Stimulated activated CD4-positive, alpha-beta T cell treated with anti-CD3 and anti-CD28 coated beads, Interleukin-1b, Interleukin-23, amount 100 ng/mL, for 1 hour (primary cell): ENCODE measurements around the gene XRN1.
"Not testable (repeated sequence)": the region's sequence is repeated elsewhere in the genome, so short reads cannot be mapped to it uniquely, and the experiment has no call there.

ENCODE experiments used
- DNase-seq, 2 donors: peaks; one replicate each; pipeline ENCODE4 v3.0.0-alpha.2; 2020; ENCODE audit warnings: low read depth in 2 of 2

Gene XRN1

GRCh38 chr3:142337994-142338393, 109.8 kb downstream of the XRN1 start:
- DNase-seq = no peak

DNA sequence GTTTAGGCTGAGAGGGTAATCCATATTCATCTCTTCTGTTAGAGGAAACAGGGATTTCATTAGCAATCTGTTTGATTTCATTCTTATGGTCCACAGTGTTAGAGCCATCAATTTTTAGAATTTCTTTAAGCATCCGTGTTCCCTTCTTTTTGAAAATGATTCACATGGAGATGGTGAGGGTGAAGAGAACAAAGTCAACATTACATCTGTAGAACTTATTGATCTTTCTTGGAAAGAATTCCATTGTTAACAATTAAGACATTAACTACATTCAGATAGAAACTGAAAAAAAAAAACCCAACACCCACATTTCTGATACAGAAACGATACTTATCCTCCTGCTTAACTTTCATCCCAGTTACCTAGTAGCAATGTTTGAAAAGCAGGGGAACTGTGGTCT, 115.4 kb downstream of the XRN1 start:
- no peak for DNase-seq

DNA sequence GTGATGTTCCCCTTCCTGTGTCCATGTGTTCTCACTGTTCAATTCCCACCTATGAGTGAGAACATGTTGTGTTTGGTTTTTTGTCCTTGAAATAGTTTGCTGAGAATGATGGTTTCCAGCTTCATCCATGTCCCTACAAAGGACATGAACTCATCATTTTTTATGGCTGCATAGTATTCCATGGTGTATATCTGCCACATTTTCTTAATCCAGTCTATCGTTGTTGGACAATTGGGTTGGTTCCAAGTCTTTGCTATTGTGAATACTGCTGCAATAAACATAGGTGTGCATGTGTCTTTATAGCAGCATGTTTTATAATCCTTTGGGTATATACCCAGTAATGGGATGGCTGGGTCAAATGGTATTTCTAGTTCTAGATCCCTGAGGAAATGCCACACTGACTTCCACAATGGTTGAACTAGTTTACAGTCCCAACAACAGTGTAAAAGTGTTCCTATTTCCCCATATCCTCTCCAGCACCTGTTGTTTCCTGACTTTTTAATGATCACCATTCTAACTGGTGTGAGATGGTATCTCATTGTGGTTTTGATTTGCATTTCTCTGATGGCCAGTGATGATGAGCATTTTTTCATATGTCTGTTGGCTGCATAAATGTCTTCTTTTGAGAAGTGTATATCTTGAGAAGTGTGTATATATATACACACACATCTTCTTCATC, 123.4 kb downstream of the XRN1 start:
- not testable (repeated sequence) for DNase-seq

GRCh38 chr3:142319912-142320311, 127.9 kb downstream of the XRN1 start:
- DNase-seq = no peak

DNA sequence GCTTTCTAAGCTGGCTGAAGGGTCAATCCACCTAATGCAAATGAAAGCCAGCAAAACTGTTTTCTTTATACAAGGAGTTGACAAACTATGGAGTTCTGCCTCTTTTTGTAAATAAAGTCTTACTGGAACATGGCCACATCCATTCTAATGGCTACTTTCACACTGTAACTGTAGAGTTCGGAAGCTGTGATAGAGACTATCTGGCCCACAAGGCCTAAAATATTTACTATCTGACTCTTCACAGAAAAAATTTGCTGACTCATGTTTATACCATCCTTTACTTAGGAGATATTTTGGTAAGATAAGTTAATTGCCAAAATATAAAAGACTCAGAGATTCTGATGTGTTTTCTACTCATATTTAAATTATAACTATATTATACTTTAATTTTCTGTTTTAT, 128.7 kb downstream of the XRN1 start:
- no peak for DNase-seq

GRCh38 chr3:142318331-142318730, 129.5 kb downstream of the XRN1 start:
- no peak for DNase-seq

DNA sequence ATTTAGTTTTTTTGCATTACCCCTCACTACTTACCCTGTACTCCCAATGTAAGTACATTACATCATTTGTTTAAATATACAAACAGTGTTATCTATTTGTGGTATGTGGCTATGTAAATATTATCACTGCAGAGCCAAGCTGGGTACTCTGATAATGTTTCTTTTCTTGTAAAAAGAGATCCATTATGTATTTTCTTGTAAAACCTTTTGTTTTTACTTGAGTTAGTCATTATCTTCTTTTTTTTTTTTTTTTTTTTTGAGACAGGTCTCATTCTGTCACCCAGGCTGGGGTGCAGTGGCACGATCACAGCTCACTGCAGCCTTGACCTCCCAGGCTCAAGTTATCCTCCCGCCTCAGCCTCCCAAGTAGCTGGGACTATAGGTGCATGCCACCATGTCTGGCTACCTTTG, 131.9 kb downstream of the XRN1 start:
- DNase-seq = not testable (repeated sequence)

DNA sequence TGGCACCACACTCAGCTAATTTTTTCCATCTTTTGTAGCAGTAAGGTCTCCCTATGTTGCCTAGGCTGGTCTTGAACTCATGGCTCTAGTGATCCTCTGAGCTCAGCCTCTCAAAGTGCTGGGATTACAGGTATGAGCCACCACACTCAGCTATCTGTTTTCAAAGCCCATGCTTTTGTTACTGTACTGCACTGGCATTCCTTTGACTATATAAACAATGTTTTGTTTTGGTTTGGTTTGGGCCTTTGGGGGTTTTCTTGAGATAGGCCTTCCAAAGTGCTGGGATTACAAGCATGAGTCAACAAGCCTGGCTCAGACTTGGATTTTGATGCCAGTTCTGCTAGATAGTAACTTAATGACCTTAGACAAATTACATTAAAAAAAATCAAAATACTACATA, 132.8 kb downstream of the XRN1 start:
- no peak for DNase-seq

DNA sequence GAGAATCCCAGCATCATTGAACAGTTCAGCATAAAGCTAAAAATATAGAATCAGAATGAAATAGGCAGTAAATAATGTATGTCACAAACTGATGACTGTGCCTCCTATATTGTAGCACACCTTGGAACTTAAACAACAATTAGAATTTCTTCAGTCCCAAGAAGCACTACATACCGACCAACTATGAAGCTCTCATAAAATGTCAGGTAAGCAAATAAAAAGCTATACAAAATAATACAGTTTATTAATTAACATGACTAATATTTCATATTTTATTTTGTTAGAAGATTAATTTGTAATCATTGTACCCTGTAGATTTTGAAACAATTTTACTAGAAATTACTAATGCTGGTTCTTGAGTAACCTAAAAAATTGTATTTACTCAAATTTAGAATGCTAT, 137.4 kb downstream of the XRN1 start:
- DNase-seq = no peak

DNA sequence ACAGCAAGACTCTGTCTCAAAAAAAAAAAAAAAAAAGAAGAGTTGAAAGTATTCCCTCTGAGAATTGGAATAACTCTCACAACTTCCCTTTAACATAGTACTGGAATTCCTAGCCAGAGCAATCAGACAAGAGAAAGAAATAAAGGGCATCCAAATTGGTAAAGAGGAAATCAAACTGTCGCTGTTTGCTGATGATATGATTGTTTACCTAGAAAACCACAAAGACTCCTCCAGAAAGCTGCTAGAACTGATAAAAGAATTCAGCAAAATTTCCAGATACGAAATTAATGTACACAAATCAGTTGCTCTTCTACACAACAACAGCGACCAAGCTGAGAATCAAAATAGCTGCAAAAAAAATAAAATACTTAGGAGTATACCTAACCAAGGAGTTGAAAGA, 145.0 kb downstream of the XRN1 start:
- DNase-seq = not testable (repeated sequence)

GRCh38 chr3:142298626-142299025, 149.2 kb downstream of the XRN1 start:
- no peak for DNase-seq

- DNase-seq = no peak
Measured at GRCh38 chr3:142296507-142296906, 151.3 kb downstream of the XRN1 start.

DNA sequence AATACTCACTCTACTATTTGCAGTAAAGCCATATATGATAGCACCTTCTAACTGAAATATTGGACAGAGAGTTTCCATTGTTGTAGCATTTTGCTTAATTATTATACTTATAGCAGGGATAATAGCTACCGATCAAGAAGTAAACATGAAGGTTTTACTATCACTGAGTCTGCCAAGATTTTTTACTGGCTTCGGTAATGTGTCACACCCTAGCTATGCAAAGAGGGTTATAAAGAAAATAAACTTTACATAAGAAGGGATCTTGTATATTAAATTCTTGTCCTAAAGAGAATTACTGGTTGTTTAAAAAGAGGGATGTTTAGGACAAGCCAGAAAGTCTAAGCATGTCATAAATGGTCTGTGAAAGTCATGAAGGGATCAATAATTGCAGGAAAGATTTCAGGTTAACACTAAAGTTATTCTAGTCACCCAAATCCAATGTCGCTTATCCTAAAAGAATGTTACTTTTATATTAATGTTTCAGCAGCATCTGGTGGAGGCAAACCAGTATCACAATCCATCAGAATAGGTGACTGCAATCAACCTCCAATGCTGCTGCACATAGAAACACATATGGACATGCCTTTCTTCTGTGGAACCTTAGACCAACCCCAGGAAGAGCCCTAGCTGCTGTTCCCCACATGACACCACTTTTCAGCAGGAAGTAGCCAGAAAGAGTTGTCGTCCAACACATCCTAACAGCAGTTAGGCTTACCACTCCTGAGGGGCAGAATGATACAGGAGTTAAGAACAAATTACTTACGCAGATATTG, 159.8 kb downstream of the XRN1 start:
- DNase-seq = no peak

- no peak for DNase-seq
Measured at GRCh38 chr3:142285083-142285517, 162.7 kb downstream of the XRN1 start.

DNA sequence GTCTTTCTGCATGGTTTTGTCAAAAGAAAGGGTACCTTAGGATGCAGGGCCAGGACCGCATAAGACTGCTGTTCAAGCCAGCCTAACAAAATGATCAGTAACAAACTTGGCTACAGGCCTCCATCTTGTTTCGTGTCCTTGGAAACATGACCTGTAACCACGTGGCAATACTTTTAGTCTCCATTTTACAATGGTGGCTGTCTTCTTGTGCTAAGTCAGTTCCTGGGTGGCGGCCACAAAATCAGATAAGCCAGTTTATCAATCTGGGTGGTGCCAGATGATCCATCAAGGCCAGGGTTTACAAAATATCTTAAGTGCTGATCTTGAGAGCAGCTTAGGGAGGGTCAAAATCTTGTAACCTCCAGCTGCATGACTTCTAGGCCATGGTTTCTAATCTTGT, 165.3 kb downstream of the XRN1 start:
- DNase-seq = no peak

DNA sequence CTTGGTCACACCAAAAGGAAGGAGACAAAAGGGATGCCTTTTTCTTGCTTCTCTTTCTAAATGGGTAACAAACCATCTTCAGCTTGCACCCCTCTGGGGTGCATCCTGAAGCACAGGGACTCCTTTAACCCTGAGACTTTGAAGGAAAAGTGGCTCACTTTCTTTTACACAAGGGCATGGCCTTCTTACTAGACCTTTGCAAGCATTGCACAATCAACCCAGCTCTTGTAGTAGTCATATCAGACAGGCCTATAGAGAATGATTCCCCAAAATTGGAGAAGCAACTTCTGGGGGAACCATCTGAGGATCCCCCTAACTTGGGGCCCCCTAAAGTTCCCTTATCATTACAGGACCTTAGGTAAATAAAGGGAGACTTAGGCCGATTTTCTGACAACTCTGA, 166.4 kb downstream of the XRN1 start:
- DNase-seq = no peak

- DNase-seq = peak in 1 of 2 donors; percentile 7
Measured at GRCh38 chr3:142279965-142280590, 167.8 kb downstream of the XRN1 start.

DNA sequence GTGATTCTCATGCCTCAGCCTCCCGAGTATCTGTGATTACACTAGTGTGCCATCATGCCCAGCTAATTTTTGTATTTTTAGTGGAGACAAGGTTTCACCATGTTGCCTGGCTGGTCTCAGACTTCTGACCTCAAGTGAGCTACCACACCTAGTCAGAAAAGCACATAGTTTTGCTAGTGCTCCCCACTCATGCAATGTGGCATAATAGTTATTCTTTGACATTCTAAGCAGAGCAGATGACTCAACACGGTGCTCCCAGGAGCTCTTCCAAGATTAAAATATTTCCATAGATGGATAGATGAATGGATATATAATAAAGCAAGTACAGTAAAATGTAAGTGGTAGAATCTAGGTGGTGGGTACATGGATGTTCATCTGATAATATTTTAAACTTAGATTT, 169.4 kb downstream of the XRN1 start:
- no peak for DNase-seq

DNA sequence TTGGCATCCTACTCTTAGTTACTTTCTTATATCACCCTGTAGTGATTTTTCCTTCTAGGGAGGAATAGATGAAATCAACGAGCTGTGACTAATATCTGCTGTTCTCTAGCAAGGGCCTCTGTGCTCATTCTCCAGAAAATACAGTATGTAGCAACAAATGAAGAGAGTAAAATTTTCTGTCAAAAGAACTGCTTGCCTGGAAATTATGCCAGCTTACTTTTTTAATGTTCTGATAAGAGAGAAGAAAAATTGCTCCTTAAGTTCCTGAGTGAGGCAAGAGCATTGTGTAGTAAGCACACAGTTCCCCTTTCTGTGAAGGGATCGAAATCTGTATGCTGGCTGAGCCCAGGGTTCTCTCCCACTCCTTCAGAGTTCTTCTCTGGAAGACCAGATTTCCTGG, 171.1 kb downstream of the XRN1 start:
- no peak for DNase-seq

- no peak for DNase-seq
Measured at GRCh38 chr3:142275856-142276255, 172.0 kb downstream of the XRN1 start.

DNA sequence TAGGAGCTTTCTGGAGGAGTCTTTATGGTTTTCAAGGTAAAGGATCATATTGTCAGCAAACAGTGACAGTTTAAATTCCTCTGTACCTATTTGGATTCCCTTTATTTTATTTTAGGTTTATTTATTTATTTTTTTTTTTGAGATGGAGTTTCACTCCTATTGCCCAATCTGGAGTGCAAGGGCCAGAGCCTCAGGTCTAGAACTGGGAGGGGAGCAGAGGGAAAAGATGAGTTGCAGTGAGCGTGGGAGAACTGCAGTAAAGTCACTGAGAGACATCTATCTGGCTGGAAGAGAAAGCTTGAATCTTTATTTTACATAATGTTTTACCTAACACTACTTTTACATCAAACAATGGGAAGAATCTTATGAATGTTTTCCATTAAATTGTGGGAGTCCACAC, 172.9 kb downstream of the XRN1 start:
- no peak for DNase-seq

GRCh38 chr3:142273501-142273900, 174.3 kb downstream of the XRN1 start:
- DNase-seq = no peak
